GM04503 (cell line): ENCODE measurements around the gene XRCC1.
A peak's percentile ranks its signal among the peaks of the same experiment; 100 is the strongest.

Source experiments
- DNase-seq: peaks from one replicate; pipeline ENCODE4 v3.0.0-alpha.2; 2012; ENCODE audit warnings: low read depth

The XRCC1 gene, protein sequence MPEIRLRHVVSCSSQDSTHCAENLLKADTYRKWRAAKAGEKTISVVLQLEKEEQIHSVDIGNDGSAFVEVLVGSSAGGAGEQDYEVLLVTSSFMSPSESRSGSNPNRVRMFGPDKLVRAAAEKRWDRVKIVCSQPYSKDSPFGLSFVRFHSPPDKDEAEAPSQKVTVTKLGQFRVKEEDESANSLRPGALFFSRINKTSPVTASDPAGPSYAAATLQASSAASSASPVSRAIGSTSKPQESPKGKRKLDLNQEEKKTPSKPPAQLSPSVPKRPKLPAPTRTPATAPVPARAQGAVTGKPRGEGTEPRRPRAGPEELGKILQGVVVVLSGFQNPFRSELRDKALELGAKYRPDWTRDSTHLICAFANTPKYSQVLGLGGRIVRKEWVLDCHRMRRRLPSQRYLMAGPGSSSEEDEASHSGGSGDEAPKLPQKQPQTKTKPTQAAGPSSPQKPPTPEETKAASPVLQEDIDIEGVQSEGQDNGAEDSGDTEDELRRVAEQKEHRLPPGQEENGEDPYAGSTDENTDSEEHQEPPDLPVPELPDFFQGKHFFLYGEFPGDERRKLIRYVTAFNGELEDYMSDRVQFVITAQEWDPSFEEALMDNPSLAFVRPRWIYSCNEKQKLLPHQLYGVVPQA

DNA sequence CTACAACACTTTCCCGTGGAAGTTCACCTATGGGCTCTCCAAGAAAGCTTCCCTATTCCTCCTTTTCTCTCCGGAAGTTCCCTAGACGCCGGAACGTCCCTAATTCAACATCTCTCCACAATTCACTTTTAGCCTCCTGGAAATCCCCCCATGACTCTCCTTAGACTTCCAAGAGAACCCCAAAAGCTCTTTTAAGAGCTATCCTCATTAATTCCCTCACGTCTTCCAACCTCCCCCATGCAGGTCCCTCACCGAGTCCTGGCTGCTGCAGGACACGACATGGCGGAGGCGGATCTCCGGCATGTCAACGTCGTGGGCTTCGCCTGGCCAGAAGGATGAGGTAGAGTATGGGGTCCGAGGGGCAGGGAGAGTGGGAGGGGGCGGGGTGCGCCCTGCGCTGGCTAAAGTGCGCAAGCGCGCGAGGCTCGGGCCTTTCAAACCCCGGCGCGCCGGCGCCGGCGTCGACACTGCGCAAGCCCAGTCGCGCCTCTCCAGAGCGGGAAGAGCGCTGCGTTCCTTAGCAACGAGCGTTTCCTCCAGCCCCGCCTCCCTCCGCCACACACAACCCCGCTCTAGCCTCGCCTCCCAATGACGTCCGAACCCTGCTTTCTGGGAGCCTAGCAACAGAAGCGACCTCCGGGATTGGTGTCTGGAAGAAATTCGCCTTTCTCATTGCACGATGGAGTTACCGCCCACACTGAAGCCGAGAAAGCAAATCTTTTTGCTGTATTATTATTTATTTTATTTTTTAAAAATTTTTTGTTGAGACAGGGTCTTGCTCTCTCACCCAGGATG, at the start of gene XRCC1, which contains the start of gene PINLYP:
TSS of gene XRCC1 (minus strand) at position 372 of the 795 bp plus-strand sequence. CDS start at position 303, 69 bp downstream.
TSS of gene PINLYP (plus strand) at position 646 of the 795 bp plus-strand sequence. CDS start 1,391 bp downstream, outside the sequence.
- DNase-seq = peak; percentile 88

DNA sequence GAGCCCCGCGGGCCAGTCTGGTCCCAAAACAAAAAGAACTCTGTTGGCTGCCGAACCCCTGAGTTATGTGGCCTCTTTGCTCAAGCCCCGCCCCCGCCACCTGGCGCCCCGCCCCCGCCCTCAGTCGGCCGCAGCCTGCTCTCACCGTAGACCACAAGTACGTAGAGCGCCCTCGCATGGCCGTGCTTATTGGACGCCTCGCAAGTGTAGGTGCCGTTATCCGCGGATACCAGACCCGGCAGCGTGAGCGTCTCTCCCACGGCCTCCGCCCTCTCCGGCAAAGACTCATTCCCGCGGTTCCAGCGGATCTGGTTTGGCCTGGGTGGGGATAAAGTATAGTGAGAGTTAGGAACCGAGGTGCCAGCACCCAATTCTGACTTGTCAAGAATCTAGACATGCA, 49.6 kb upstream of the XRCC1 start:
- no peak for DNase-seq

DNA sequence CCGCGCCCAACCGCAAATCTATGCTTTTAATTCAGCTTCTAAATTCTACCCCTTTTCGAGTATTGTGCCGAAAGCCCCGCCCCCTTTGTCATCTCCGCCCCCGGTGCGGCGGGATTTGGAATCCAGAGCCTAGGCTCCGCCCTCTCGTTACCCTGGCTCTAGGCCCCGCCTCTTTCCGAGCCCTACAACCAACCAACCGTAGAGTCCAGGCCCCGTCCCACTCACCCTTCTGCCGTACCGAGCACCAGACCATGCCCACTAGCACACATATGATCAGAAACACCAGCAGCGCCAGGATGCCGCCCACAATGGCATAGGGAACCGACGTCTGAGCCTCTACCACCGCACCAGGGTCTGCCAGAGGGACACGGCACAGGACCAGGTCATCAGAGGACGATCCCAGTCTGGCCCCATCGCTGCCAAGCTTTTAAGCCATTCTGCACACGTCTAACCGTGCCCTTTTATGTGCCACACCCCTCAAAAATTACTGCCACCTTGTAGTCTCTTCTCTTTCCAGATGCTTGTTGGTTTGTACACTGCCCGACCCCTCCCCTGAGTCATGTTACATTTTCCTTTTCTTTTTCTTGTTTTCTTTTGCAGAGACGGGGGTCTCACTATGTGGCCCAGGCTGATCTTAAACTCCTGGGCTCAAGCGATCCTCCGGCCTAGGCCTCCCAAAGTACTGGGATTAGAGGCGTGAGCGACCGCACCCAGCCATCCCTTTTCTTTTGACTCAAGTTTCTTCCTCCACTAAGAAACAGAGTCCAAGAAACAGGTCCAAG, 48.8 kb upstream of the XRCC1 start:
- no peak for DNase-seq

DNA sequence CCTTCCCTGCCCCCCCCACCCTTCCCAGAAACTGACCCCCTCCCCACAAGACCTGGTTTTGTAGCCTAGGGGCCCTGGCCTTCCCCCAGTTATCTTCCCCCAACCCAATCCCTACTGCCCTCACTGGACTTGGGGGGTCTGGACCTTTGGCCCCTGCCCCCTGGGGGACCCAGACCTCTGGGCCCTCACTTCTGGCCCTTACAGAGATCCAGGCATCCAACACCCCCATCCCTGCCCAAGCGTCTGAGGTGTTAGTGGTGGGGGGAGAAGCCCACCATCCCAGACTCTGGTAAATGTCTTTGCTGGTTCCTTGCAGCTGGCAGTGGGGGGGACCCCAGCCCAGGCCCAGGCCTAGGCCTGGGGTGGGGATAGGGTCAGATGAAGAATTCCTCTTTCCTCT, 47.6 kb upstream of the XRCC1 start:
- no peak for DNase-seq

DNA sequence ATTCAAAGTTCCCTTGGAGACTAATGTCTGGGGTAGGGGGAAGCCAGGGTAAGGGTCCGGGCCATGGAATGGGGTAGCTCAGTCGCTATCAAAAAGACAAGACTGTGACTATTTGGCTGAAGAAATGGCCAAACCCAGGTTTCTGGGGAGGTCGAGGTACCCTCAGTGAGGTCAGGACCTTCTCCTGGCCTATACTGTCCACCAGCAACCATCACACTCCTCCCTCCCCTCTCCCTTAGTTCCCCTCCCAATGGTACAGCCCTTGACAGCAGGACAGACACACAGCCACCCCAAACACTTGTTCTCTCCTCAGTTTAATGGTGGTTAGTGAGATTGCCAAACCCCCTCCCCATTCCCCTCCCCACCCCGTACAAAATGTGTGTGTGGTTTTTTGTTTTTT, 46.7 kb upstream of the XRCC1 start:
- no peak for DNase-seq

DNA sequence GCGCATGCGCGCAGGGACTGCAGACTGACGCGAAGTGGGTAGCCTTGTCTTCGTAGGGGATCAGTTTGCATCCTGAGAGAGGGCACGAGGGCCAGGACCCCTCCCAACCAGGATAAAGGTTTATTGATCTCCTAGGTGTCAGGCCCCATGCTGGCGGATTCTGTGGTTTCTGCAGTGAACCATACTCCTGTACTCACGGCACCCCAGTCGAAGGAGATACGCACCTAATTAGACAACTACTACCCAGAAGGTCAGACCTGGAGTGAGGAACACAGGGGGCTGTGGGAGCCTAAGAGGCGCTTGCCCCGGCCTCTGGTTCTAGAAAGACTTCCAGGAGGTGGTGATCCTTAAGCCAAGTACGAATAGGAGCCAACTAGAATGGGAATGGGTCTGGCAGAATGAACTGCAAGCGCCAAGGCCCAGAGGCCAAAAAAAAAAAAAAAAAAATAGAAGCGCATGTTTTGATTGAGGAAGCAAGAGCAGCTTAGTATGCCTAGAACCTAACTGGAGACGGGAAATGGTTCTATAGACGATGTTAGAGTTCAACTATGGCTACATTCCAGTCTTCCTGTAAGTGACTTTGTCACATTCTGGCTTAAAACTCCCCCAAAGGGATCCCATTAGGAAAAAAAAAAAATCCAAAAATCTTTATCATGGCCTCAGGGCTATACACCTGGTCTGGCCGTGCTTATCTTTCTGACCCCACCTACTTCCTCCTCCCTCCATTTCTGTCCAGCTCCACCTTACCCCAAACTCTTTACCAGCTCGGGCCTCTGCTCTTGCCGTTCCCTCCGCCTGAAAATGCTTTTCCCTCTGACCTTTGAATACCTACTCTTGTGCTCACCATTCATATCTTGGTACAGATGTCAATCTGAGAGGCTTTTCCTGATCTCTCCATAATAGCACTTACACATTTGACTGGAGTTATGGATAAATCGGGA, 45.0 kb upstream of the XRCC1 start:
- DNase-seq = no peak

DNA sequence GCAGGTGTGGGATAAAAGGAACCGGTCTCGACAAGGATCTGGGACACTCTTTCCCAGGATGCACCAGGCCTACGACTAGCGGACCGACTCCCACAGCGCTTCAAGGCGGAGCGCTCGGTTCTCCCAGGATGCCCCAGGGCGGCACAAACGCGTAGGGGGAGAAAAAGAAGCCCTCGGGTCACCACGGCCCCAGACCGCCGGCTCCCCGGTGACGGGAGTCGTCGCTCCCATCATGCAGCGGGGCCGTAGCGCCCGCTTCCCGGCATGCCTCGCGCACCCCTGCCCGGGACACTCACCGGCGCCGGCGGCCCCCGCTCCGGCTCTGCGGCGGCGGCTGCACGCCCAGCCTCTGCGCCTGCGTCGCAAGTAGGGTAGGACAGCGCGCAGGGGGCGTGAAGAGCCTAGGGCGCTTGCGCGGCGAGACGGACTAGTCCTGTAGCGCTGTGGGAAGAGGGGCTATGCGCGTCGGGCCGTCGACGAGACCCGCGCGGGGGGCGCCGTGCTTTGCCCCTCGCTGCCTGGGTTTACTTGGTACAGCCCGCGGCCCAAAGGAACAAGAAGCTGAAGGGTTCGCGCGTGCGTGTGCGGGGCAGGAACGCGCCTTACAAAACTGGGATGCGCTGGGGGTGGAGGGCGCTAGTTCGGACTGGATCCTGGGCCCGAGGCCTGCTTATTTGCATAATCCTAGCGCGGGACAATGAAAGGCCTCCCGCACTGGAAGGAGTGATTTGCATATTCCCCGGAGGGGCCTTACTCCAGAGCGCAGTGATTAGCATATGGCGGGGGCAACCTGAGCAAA, 44.1 kb upstream of the XRCC1 start, which contains the start of gene ZNF428:
TSS of gene ZNF428 (minus strand) at position 368 of the 799 bp plus-strand sequence. CDS start 5,325 bp downstream, outside the sequence.
- peak; percentile 27 for DNase-seq

DNA sequence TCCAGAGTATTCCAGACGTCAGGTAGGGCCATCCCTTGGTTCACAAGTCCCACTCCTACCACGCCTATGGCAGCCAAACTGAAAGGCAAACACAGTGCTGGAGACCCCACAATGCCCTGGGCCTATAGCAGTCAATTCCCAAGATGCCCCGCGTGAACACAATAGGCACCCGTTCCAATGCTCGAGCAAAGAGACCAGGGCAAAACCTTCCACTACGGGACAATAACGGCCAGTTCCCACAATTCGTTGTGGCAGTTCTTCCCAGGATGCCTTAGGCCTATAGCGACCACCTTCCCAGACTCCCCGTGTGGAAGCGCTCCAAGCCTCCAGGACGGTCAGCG, 43.6 kb upstream of the XRCC1 start:
- DNase-seq = no peak

DNA sequence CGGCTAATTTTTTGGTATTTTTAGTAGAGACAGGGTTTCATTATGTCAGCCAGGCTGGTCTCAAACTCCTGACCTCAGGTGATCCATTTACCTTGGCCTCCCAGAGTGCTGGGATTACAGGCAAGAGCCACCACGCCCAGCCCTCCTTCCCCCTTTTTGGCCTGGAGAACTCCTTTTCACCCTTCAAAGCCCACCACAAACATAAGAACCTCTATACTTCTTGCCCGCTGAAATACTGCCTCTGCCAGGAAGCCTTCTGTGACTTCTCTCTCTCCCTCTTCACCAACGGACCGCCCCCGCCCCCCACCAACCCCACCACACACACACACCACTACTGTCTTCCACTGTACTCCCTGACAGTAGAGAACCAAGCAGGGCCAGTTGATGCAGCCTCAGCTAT, 41.6 kb upstream of the XRCC1 start:
- DNase-seq = no peak

DNA sequence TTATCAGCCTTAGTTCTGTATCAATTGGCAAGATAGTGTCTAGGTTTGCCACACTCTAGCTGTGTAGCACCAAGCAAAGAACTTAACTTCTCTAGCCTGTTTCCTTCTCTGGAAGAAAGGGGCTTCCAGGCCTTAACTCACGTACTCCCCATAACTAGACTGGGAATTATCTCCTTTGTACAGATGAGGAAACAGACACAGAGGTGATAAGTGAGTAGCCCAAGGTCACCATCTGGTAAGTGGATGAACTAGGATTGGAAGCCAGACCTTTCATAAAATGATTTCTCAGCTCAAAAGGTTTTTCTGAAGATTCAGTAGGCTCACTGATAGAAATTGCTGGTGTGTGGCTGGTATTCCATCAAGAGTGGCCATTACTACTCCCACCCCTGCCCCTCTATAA, 41.0 kb upstream of the XRCC1 start:
- no peak for DNase-seq

DNA sequence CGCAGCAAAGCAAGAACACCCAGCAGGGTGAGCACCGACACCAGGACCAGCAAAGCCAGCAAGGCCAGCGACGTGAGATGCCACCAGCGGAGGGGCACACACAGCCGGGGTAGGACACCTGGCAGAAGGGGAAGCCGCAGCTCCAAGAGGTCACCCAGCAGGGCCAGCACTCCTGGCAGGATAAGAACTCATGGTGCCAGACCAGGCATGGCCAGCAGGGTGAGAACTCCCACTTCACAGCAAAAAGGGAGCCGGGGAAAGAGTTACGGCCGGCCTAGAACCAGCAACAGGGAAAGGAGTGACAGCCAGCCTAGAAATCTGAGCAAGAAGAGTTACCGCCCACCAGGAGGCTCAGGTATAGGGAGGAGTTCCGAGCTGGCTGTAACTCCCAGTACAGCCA, 37.0 kb upstream of the XRCC1 start:
- no peak for DNase-seq

DNA sequence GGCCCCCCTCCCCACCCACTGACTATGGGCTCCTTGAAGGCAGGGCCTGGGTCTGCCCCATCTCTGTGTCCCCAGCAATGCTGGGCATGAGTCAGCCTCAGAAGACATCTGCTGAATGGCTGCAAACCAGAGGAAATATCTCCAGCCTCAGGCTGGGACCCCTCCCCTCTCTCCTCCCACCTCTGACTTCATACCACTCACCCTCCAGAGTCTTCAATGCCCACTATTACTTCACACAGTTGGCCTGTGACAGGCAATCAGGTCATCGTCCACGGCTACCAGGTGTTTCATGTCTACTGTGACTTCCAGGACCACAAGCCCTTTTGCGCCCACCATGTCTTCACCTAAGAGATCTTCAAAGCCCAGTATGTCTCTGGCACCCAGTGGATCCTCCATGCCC, 36.5 kb upstream of the XRCC1 start, which contains the start of gene SRRM5:
TSS of gene SRRM5 (plus strand) at position 301 of the 400 bp plus-strand sequence. CDS start at position 335, 34 bp downstream.
- no peak for DNase-seq

DNA sequence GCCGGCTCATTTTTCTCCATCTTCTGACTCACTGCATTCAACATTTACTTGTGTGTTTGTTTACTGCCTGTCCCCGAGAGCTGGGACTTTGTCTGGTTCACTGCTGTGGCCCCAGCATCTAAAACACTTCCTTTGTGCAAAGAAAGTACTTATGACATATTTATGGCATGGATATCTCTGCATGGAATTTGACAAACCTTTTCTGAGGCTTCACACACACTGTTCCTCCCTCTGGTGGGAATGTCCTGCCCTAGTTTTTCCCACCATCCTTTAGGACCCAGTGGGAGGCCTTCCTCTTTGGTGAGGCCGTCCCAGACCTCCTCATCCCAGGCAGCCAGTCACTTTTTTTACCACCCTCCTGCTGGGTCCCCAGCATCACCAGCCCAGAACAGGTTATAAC, 35.2 kb upstream of the XRCC1 start:
- no peak for DNase-seq

DNA sequence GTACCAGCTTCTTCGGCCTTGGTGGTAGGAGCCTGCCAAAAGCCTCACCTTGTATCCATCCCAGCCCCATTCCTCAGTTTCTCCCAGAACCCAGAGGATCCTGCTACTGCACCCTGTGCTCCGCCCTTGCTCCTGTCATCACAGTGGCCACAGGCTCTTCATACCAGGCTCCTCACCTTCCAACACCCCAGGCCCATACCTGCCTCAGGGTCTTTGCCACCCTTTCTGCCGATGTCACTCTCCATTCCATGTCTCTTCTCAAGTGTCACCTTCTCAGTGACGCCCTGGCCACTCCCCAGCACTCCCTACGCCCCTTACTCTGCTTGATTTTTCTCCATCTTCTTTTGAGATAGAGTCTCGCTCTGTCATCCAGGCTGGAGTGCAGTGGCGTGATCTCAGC, 34.5 kb upstream of the XRCC1 start:
- no peak for DNase-seq

DNA sequence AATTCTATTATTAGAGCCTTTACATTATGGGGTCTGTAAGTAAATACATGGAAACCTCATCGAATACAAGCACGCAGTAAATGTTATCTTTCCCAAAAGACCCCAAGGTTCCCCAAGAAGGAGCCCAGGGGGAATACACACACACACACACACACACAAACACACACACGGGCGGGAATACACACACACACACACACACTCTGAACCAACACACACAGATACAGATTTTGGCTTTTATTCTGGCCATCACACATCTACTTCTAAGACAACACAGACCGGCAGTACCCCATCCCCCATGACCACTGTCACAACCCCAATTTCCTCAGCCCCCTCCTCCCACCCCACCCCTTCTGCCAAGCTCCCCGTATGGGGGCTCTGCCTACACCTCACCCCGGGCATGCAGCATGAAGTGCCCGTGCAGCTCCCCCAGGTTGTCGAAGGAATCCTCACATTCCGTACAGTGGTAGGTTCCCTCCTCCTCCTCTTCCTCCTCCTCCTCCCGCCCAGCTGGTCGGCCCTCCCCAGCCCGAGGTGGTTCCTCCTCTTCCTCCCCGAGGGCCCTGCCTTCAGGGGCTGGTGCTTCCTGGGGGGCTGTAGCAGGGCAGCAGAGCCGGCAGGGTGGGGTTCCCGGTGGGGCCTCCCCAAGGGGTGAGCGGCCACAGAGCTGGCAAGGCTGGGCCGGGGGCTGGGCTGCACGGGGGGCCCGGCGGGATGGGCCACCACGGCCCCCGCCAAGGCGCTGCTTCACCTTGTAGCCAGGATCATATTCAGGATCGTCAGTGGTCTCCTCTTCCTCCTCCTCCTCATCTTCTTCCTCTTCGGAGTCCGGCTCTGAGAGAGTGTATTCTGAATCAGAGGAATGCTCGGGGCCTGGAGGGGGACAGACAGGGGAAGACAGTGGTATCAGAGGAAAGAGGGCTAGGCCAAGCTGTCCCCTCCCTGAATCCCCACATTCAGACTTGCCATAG, 32.2 kb upstream of the XRCC1 start:
- DNase-seq = no peak

DNA sequence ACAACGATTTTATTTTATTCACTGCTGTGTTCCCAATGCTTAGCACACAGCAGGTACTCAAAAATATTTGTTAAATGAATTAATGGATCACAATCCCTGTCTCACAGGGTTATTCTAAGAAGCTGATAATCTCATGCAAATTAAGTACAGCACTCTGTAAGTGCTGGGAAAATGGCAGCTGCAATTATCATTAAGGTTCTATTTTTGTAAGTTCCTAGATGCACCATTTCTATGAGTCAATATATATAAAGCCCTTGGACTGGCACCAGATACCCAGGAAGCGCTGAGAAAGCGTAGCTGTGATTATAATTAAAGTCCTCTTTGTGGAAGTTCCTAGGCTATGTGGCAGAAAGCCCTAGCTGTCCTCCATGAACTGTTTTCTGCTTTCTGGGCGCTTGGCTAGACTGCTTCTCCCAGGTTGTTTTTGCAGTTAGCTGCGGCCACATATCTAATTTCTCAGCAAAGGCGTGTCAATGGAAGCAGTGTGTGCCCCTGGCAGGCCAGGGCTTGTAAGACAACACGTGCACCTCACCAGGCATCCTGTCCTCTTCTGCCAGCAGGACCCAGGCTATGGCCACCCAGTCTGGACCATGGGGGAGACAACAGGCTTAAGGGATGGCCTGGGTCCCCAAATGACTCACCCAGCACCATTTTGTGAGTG, 31.4 kb upstream of the XRCC1 start:
- no peak for DNase-seq

DNA sequence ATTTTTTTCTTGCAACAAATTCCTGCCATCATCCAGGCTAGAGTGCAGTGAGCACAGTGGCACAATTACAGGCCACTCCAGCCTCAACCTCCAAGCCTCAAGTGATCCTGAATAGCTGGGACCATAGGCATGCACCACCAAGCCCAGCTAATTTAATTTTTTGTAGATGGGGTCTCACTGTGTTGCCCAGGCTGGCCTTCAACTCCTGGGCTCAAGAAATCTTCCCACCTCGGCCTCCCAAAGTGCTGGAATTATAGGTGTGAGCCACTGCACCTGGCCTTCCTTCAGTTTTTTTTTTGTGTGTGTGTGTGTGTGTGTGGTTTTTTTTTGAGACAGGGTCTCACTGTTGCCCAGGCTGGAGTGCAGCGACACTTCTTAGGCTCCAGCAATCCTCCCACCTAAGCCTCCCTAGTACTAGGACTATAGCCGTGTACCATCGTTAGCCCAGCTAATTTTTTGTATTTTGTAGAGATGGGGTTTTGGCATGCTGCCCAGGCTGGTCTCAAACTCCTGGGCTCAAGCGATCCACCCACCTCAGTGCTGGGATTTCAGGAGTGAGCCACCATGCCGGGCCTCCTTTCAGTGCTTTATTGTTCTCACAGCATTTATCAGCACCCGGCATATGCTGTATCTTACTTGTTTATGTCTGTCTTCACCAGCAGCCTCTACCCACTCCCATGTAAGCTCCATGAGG, 30.7 kb upstream of the XRCC1 start:
- no peak for DNase-seq
